T47D (cell line): ENCODE measurements around the gene HOXB8.

Experiments
- DNase-seq, 2 experiments: peaks; one replicate each; pipeline versions ENCODE4 v3.0.0 to v3.0.0-alpha.2; 2011 to 2012; ENCODE audit warnings: low read depth in 1 of 2, low spot score in 1 of 2
- JUND ChIP-seq: IDR thresholded peaks from 2 replicates; pipeline ENCODE4 v1.6.1; 2012; ENCODE audit warnings: low read depth
- in situ Hi-C: cut with HindIII; loops from 2 replicates; pipeline ENCODE4 v1.10.0; 2016; ENCODE audit warnings: low sequenced_read_pairs, low pct_unique_long_range_greater_than_20kb

HOXB8 gene

GRCh38 chr17:48615047-48615962 is at the start of gene HOXB8:
Gene HOXB8, minus strand, starts transcription at chr17:48615292. Its CDS starts 588 bp downstream, at chr17:48614704.
- in situ Hi-C loops = no loop called here
- no peak for DNase-seq
- no peak for TF ChIP-seq JUND

GRCh38 chr17:48663134-48663924 is 48.2 kb upstream of the HOXB8 start:
- in situ Hi-C loops = no loop called here
- no peak for TF ChIP-seq JUND
- DNase-seq = peak in 1 of 2 experiments; percentile 36

- DNase-seq = no peak
- in situ Hi-C loops = no loop called here
- no peak for TF ChIP-seq JUND
These were observed 40.8 kb upstream of the HOXB8 start for GRCh38 chr17:48655913-48656312.

- in situ Hi-C loops = no loop called here
- DNase-seq = no peak
- TF ChIP-seq JUND = no peak
These were observed 34.6 kb upstream of the HOXB8 start for GRCh38 chr17:48649741-48650140.

GRCh38 chr17:48647963-48648245 is 32.8 kb upstream of the HOXB8 start:
- no peak for TF ChIP-seq JUND
- in situ Hi-C loops = no loop called here
- DNase-seq = no peak

GRCh38 chr17:48647103-48647962 is 32.2 kb upstream of the HOXB8 start:
- in situ Hi-C loops = no loop called here
- DNase-seq = peak; percentile 36 to 80
- no peak for TF ChIP-seq JUND

GRCh38 chr17:48646183-48647102 is 31.4 kb upstream of the HOXB8 start:
- in situ Hi-C loops = no loop called here
- no peak for DNase-seq
- TF ChIP-seq JUND = no peak

- no peak for DNase-seq
- no peak for TF ChIP-seq JUND
- in situ Hi-C loops = no loop called here
These were observed 30.6 kb upstream of the HOXB8 start for GRCh38 chr17:48645639-48646182.

GRCh38 chr17:48644910-48645557 is 29.9 kb upstream of the HOXB8 start:
- in situ Hi-C loops = no loop called here
- no peak for DNase-seq
- TF ChIP-seq JUND = no peak

GRCh38 chr17:48644159-48644558 is 29.1 kb upstream of the HOXB8 start:
- in situ Hi-C loops = no loop called here
- DNase-seq = no peak
- no peak for TF ChIP-seq JUND

- in situ Hi-C loops = no loop called here
- DNase-seq = no peak
- TF ChIP-seq JUND = no peak
These were observed 28.6 kb upstream of the HOXB8 start for GRCh38 chr17:48643697-48644012.
